PC-9 (cell line): ENCODE results near the gene GPR153.

ENCODE experiments used
- EZH2 ChIP-seq: fragments of 200-600 bp; sonication (generic); IDR thresholded peaks from 2 replicates; pipeline ENCODE4 v1.8.0; 2017; ENCODE audit warnings: antibody characterized with exemption, low read depth
- TF ChIP-seq, protein P1 (sequence below): fragments of 200-600 bp; sonication (generic); conservative IDR thresholded peaks from 2 replicates; pipeline ENCODE4 v1.6.1; 2017; ENCODE audit warnings: mixed run types, antibody characterized with exemption, mild to moderate bottlenecking, moderate library complexity

DNA sequence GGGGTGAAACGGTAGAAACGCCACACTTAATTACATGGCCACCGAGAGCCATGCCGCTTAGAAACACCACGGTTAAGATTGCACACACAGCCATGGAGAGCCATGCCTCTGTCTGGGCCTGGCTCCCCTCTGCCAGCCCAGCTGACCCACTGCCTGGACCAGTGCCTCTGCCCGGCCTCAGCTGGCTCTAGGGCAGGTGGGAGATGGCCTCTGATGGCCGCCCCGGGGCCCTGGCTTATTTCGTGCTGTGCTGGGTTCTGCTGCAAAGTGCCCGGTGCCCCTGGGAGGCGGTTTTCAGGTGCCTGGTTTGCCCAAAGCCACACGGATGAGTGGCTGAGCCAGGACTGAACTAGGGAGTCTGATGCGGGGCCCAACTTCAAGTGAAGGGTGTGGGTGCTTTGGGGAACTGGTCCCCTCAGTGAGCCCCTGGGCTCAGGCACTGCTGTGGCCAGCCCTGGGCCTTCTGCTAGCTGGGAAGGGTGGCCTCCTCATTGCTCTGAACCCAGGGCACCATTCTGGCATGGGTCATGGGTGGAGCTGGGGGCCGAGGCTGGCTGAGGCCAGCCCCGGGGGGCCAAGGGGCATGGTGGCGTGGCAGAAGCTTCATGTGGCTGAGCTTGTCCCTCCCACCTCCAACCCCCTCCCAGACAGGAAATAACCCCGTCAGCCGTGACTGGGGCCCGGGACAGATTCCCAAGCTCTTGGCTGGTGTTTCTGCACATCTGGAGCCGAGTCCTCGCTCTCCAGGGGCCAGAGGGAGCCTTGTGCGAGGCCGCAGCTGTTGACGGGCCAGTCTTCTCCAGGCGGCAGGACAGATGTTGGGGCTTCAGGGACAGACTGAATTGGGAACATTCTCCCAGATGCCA lies 1.9 kb upstream of the GPR153 start:
- TF ChIP-seq, protein P1, sequence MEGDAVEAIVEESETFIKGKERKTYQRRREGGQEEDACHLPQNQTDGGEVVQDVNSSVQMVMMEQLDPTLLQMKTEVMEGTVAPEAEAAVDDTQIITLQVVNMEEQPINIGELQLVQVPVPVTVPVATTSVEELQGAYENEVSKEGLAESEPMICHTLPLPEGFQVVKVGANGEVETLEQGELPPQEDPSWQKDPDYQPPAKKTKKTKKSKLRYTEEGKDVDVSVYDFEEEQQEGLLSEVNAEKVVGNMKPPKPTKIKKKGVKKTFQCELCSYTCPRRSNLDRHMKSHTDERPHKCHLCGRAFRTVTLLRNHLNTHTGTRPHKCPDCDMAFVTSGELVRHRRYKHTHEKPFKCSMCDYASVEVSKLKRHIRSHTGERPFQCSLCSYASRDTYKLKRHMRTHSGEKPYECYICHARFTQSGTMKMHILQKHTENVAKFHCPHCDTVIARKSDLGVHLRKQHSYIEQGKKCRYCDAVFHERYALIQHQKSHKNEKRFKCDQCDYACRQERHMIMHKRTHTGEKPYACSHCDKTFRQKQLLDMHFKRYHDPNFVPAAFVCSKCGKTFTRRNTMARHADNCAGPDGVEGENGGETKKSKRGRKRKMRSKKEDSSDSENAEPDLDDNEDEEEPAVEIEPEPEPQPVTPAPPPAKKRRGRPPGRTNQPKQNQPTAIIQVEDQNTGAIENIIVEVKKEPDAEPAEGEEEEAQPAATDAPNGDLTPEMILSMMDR, result no peak
- no peak for TF ChIP-seq EZH2
